ENCODE data around the gene TRAPPC3L.

TRAPPC3L gene

GRCh38 chr6:116461932-116462885 is 83.3 kb downstream of the TRAPPC3L start:
- DNase-seq: peak; percentile 11

- no peak for DNase-seq
Observed at GRCh38 chr6:116461331-116461931, 84.1 kb downstream of the TRAPPC3L start, which contains the start of gene CALHM6. CALHM6 (plus strand) TSS chr6:116461375; CDS start chr6:116461930, 555 bp downstream.

- DNase-seq: no peak
Observed at GRCh38 chr6:116459927-116460326, 85.6 kb downstream of the TRAPPC3L start.

- DNase-seq: no peak
Observed at GRCh38 chr6:116458264-116458663, 87.2 kb downstream of the TRAPPC3L start.

GRCh38 chr6:116456927-116457326 is 88.6 kb downstream of the TRAPPC3L start:
- no peak for DNase-seq

GRCh38 chr6:116456106-116456505 is 89.4 kb downstream of the TRAPPC3L start:
- no peak for DNase-seq

- no peak for DNase-seq
Observed at GRCh38 chr6:116452531-116452930, 93.0 kb downstream of the TRAPPC3L start.

GRCh38 chr6:116451916-116452315 is 93.6 kb downstream of the TRAPPC3L start:
- DNase-seq: no peak

GRCh38 chr6:116450769-116451740 is 94.4 kb downstream of the TRAPPC3L start:
- no peak for DNase-seq

GRCh38 chr6:116450185-116450710 is 95.2 kb downstream of the TRAPPC3L start:
- no peak for DNase-seq

GRCh38 chr6:116449565-116449964 is 95.9 kb downstream of the TRAPPC3L start:
- DNase-seq: no peak

- no peak for DNase-seq
Observed at GRCh38 chr6:116447496-116448011, 97.9 kb downstream of the TRAPPC3L start.

GRCh38 chr6:116447052-116447451 is 98.4 kb downstream of the TRAPPC3L start:
- no peak for DNase-seq

- DNase-seq: no peak
Observed at GRCh38 chr6:116446399-116446798, 99.1 kb downstream of the TRAPPC3L start.

- DNase-seq: no peak
Observed at GRCh38 chr6:116445102-116445501, 100.4 kb downstream of the TRAPPC3L start.

All from DMS153 (cell line).